IPS-20b (cell line): ENCODE results near the gene HEXD.
"Not testable (repeated sequence)": the region's sequence is repeated elsewhere in the genome, so short reads cannot be mapped to it uniquely, and the experiment has no call there.

ENCODE experiments used
- H3K27ac ChIP-seq: one replicate; pipeline ENCODE4 v1.5.1; 2013; ENCODE audit warnings: low read length
- H3K27me3 ChIP-seq: 2 replicates; pipeline ENCODE4 v1.6.1; 2013; ENCODE audit warnings: mild to moderate bottlenecking, low read length, inconsistent platforms; ENCODE audit not compliant: insufficient read depth
- H3K36me3 ChIP-seq: 2 replicates; pipeline ENCODE4 v1.6.1; 2013; ENCODE audit warnings: low read depth, mild to moderate bottlenecking, inconsistent platforms, low read length, moderate library complexity; ENCODE audit not compliant: insufficient read depth
- H3K4me1 ChIP-seq: 2 replicates; pipeline ENCODE4 v1.6.1; 2013; ENCODE audit warnings: mild to moderate bottlenecking, control low read depth, inconsistent platforms, low read length, moderate library complexity; ENCODE audit not compliant: insufficient read depth
- H3K4me3 ChIP-seq: 2 replicates; pipeline ENCODE4 v1.5.1; 2013; ENCODE audit warnings: mild to moderate bottlenecking, low read length, inconsistent platforms
- H3K9ac ChIP-seq: 2 replicates; pipeline ENCODE4 v1.6.1; 2013; ENCODE audit warnings: low read depth, mild to moderate bottlenecking, inconsistent platforms, low read length, moderate library complexity
- H3K9me3 ChIP-seq: 2 replicates; pipeline ENCODE4 v1.6.1; 2013; ENCODE audit warnings: mild to moderate bottlenecking, low read depth, low read length, inconsistent platforms; ENCODE audit not compliant: insufficient read depth

Gene HEXD

GRCh38 chr17:82375359-82376041 lies 42.6 kb upstream of the HEXD start:
- no peak overlapping the region for H3K4me3 ChIP-seq
- H3K27me3 ChIP-seq: peaks cover 32% of the 10 kb centered on the region
- no peak overlapping the region for H3K9ac ChIP-seq
- H3K9me3 ChIP-seq: no peaks in the 10 kb centered on the region
- H3K4me1 ChIP-seq: no peaks in the 10 kb centered on the region
- no peak overlapping the region for H3K27ac ChIP-seq
- H3K36me3 ChIP-seq: no peaks in the 10 kb centered on the region

GRCh38 chr17:82376042-82376730 lies 42.0 kb upstream of the HEXD start:
- Histone ChIP-seq H3K27me3 (peaks cover 25% of the 10 kb centered on the region), H3K27ac (no peak overlapping the region), H3K4me3 (no peak overlapping the region), H3K9ac (no peak overlapping the region), H3K9me3 (no peaks in the 10 kb centered on the region), H3K4me1 (no peaks in the 10 kb centered on the region), H3K36me3 (no peaks in the 10 kb centered on the region)

DNA sequence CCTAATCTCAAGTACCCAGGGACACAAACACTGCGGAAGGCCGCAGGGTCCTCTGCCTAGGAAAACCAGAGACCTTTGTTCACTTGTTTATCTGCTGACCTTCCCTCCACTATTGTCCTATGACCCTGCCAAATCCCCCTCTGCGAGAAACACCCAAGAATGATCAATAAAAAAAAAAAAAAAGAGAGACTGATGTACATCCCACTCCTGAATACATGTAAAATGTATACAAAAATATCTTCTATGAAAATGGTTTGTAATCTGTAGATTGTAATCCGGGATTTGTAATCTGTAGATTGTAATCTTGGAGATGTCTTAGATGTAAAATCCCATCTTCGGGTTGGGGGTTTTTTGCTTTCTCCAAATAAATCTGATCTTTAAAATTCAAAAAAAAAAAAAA lies 40.9 kb upstream of the HEXD start:
- H3K36me3 ChIP-seq, H3K9ac ChIP-seq, H3K9me3 ChIP-seq, H3K4me3 ChIP-seq, H3K27ac ChIP-seq, H3K4me1 ChIP-seq: not testable (repeated sequence)
- peaks cover 14% of the 10 kb centered on the region for H3K27me3 ChIP-seq

DNA sequence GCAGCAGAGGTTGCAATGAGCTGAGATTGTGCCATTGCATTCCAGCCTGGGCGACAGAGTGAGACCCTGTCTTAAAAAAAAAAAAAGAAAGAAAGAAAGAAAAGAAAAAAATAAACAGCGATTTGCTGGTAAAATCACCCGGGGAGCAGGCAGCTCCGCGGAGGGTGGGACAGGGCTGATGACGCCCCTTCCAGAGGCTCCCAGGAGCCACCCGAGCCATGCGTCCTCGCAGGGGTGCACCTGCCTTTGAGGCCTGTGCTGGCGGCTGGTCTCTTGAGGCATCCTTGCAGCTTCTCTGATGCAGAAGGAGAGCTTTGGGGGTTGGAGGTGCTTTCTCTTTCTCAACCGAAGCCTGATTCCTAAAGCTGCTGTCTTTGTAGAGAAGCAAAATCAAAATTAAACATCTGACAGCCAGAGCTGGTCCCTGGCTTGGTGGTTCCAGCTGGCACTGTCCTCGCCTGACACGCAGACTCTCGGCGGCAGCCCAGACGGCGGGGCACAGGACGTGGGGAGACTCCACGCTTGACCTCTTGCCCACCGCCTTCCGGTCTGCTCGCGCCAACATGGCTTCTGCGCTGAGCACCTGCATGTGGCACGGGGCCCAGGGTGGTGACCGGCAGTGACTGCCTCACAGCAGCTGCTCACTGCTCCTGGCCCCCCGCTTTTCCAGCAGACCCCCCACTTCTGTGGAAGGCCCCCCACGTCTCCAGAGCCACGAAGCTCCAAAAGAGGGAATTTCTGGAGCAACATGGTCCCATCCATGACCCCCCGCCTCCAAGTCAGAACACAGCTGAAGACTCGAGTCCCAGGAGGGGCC lies 40.0 kb upstream of the HEXD start:
- no peaks in the 10 kb centered on the region for H3K36me3 ChIP-seq
- H3K9ac ChIP-seq: no peak overlapping the region
- no peak overlapping the region for H3K27ac ChIP-seq
- no peaks in the 10 kb centered on the region for H3K9me3 ChIP-seq
- H3K4me3 ChIP-seq: no peak overlapping the region
- H3K4me1 ChIP-seq: no peaks in the 10 kb centered on the region
- peaks cover 6% of the 10 kb centered on the region for H3K27me3 ChIP-seq

- Histone ChIP-seq H3K4me1 (no peaks in the 10 kb centered on the region), H3K27ac (no peak overlapping the region), H3K36me3 (no peaks in the 10 kb centered on the region), H3K9me3 (no peaks in the 10 kb centered on the region), H3K27me3 (peaks cover under 1% of the 10 kb centered on the region; the same call in 1 of the 2 replicates), H3K9ac (no peak overlapping the region), H3K4me3 (no peak overlapping the region)
These were observed 39.5 kb upstream of the HEXD start for GRCh38 chr17:82378741-82379021.

DNA sequence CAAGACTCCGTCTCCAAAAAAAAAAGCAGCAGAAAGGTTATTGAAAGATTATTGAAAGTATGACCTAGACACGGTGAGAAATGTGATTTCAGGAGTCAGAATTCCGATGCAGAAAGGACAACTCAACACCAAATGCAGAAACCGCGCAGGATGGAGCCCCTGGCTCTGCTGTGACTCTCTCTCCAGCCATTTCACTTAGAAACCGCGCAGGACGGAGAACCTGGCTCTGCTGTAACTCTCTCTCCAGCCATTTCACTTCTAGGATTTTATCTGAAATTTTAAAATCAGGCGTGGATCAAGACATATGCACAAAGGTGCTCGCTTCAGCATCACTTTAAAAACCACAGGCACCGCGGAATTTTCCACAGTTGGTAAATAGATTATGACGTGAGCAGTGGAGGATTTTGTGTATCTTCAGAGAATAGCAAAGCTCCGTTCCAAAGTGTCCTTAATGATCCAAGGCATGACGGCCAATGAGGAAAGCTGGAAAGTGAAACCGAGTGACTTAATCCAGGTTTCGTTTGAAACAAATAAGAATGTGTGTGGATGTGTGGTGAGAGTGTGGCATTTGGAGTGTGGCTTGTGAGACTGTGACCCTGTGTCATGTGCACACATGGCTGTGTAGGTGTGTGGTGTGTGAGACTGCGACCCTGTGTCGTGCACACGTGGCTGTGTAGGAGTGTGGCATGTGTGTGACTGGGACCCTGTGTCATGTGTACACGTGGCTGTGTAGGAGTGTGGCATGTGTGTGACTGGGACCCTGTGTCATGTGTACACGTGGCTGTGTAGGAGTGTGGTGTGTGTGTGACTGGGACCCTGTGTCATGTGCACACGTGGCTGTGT lies 37.1 kb upstream of the HEXD start:
- Histone ChIP-seq H3K36me3 (no peaks in the 10 kb centered on the region), H3K27ac (no peak overlapping the region), H3K9ac (no peak overlapping the region)

DNA sequence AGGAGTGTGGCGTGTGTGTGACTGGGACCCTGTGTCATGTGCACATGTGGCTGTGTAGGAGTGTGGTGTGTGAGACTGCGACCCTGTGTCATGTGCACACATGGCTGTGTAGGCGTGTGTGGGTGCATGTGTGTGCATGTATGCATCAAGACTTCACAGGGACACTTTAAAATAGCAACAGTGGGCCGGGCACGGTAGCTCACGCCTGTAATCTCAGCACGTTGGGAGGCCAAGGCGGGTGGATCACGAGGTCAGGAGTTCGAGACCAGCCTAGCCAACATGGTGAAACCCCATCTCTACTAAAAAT lies 36.5 kb upstream of the HEXD start:
- H3K27ac ChIP-seq, H3K36me3 ChIP-seq, H3K9ac ChIP-seq, H3K4me3 ChIP-seq, H3K4me1 ChIP-seq, H3K9me3 ChIP-seq, H3K27me3 ChIP-seq: not testable (repeated sequence)

More for the DNA sequence above, 37.1 kb upstream of the HEXD start:
- Histone ChIP-seq H3K4me3 (no peak overlapping the region), H3K27me3 (no peaks in the 10 kb centered on the region), H3K4me1 (peaks cover 4% of the 10 kb centered on the region; the same call in 1 of the 2 replicates), H3K9me3 (no peaks in the 10 kb centered on the region)

GRCh38 chr17:82382220-82382932 lies 35.8 kb upstream of the HEXD start:
- not testable (repeated sequence) for H3K27me3 ChIP-seq, H3K9me3 ChIP-seq, H3K27ac ChIP-seq, H3K4me3 ChIP-seq, H3K4me1 ChIP-seq, H3K9ac ChIP-seq, H3K36me3 ChIP-seq

DNA sequence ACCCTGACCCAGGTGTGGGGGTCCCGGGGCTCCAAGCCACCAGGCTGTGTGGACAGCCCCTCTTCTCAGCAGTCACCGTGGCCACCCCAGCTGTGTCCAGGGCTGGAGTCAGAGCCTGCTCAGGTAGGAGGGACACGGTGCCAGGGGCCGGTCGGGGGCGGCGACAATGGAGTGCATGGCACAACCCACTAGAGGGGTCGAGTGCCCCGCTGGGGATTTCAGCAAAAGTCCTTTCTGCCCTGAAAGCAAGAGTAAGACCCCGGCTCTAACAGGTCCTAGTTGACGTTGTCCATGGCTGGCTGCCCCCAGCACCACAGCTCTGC lies 35.3 kb upstream of the HEXD start:
- Histone ChIP-seq H3K27me3 (no peaks in the 10 kb centered on the region), H3K4me1 (peaks cover 4% of the 10 kb centered on the region; the same call in 1 of the 2 replicates), H3K9ac (no peak overlapping the region), H3K36me3 (no peaks in the 10 kb centered on the region), H3K27ac (no peak overlapping the region), H3K4me3 (no peak overlapping the region), H3K9me3 (no peaks in the 10 kb centered on the region)

DNA sequence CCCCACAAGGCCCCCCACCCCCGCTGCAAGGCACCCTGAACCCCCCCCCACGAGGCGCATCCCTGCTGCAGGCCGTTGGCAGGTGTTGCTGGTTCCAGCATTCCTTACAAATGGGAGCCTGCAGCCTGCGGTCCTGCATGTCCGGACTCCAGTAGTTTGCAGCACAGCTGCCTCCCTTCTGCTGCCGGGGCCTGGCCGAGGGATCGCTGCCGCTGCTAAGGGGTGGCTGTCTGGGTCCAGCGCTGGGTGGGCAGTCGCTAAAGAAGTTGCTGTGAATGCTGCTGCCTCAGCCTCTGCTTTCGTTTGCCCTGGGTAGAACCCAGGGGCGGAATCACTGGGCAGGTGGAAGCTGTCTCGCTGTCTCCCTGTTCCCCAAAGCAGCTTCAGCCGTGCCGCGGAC lies 34.7 kb upstream of the HEXD start:
- Histone ChIP-seq H3K4me3 (no peak overlapping the region), H3K9ac (no peak overlapping the region), H3K9me3 (no peaks in the 10 kb centered on the region), H3K27me3 (no peaks in the 10 kb centered on the region), H3K27ac (no peak overlapping the region), H3K36me3 (no peaks in the 10 kb centered on the region), H3K4me1 (peaks cover 4% of the 10 kb centered on the region; the same call in 1 of the 2 replicates)

DNA sequence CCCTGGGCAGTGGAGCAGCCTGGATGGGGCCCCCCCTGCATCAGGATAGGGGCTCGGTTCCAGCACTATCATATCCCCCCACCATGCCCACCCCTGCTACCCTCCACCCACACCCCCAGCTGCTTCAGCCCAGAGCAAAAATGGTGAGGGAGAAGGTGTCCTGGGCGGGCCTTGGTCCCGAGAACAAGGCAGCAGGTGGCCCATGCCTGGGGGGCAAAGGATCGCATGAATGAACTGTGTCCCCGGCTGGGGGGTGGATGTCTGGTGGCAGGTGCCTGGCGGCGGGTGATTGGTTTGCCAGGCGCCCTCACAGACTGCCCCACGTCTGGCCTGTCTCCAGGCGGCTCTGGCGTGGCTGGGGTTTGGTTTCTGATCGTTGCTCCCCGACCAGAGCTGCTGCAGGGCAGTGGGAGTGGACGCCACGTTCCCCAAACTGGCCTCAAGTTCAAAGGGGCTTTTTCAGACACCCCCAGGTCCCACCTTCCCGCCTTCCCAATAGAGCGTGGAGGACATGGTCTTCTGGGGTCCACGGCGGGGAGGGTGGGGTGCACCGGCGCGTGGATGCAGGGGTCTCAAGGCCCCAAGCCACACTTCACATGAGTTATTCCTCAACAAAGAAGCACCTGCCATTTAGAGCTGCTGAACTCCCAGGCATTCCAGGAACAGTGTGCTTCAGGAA lies 34.0 kb upstream of the HEXD start:
- Histone ChIP-seq H3K4me3 (no peak overlapping the region), H3K9ac (no peak overlapping the region), H3K27me3 (no peaks in the 10 kb centered on the region), H3K36me3 (no peaks in the 10 kb centered on the region), H3K9me3 (no peaks in the 10 kb centered on the region), H3K4me1 (peaks cover 4% of the 10 kb centered on the region; the same call in 1 of the 2 replicates), H3K27ac (no peak overlapping the region)
